Fibroblast of lung (primary cell): ENCODE data around the gene ANKRD16. TPM values are rescaled to one million over a fixed set of nuclear protein-coding genes. Genes with fewer than 3 reads are reported as not detected.

Source experiments
- DNase-seq, 2 donors: peaks; one replicate each; pipeline versions ENCODE4 v3.0.0 to v3.0.0-alpha.2; 2010; ENCODE audit warnings: low read depth in 2 of 2
- H2AFZ ChIP-seq: 2 replicates; pipeline ENCODE4 v1.5.1; 2012; ENCODE audit warnings: low read length, control low read depth, inconsistent platforms
- H3K27ac ChIP-seq: 2 replicates; pipeline ENCODE4 v1.5.1; 2011; ENCODE audit warnings: low read length, control low read depth; ENCODE audit not compliant: insufficient read depth
- H3K27me3 ChIP-seq: 2 replicates; pipeline ENCODE4 v1.5.1; 2011; ENCODE audit warnings: mild to moderate bottlenecking, low read length; ENCODE audit not compliant: control insufficient read depth, insufficient read depth
- H3K36me3 ChIP-seq: 2 replicates; pipeline ENCODE4 v1.5.1; 2011; ENCODE audit warnings: low read length; ENCODE audit not compliant: control insufficient read depth, insufficient read depth
- H3K4me1 ChIP-seq: 2 replicates; pipeline ENCODE4 v1.5.1; 2011; ENCODE audit warnings: low read length; ENCODE audit not compliant: control insufficient read depth, insufficient read depth; ENCODE audit errors: extremely low read depth
- H3K4me2 ChIP-seq: 2 replicates; pipeline ENCODE4 v1.5.1; 2011; ENCODE audit warnings: low read length, control low read depth; ENCODE audit not compliant: insufficient read depth; ENCODE audit errors: extremely low read depth
- H3K4me3 ChIP-seq, 4 experiments: fragments of 200-600 bp in 1 of 4; sonication (generic) in 1 of 4; replicated peaks in 1 of 4; 2 replicates each; pipeline ENCODE4 v1.5.1; 2011 to 2016; ENCODE audit warnings: low read length in 4 of 4, low read depth in 3 of 4, mild to moderate bottlenecking in 3 of 4, control low read depth in 2 of 4, inconsistent platforms in 1 of 4, mixed read lengths in 1 of 4; ENCODE audit not compliant: insufficient read depth in 1 of 4; ENCODE audit errors: control extremely low read depth in 1 of 4
- H3K79me2 ChIP-seq: 2 replicates; pipeline ENCODE4 v1.5.1; 2012; ENCODE audit warnings: mild to moderate bottlenecking, low read length, inconsistent platforms; ENCODE audit not compliant: control insufficient read depth, insufficient read depth
- H3K9ac ChIP-seq: 2 replicates; pipeline ENCODE4 v1.5.1; 2011; ENCODE audit warnings: mild to moderate bottlenecking, low read length, control low read depth; ENCODE audit not compliant: insufficient read depth
- H3K9me3 ChIP-seq: 2 replicates; pipeline ENCODE4 v1.5.1; 2012; ENCODE audit warnings: low read depth, low read length; ENCODE audit not compliant: control insufficient read depth, insufficient read depth
- H4K20me1 ChIP-seq: 2 replicates; pipeline ENCODE4 v1.5.1; 2011; ENCODE audit warnings: low read length; ENCODE audit not compliant: control insufficient read depth, insufficient read depth; ENCODE audit errors: extremely low read depth
- CTCF ChIP-seq, 2 donors: IDR thresholded peaks in 1 of 2; conservative IDR thresholded peaks in 1 of 2; 1 replicate in 1 of 2; 2 replicates in 1 of 2; pipeline ENCODE4 v1.5.1; 2011 to 2012; ENCODE audit warnings: low read length in 2 of 2, control low read depth in 1 of 2, inconsistent platforms in 1 of 2, low read depth in 1 of 2, mild to moderate bottlenecking in 1 of 2
- EZH2 ChIP-seq: IDR thresholded peaks from 2 replicates; pipeline ENCODE4 v1.5.1; 2012; ENCODE audit warnings: low read length, control low read depth, mild to moderate bottlenecking; ENCODE audit errors: missing control alignments
- polyA plus RNA-seq, 2 donors: library from polyadenylated mRNA; depleted of rRNA in 1 of 2; stranded (reverse) in 1 of 2; unstranded in 1 of 2; fragments of >200 nt; gene quantifications; 2 replicates each; pipeline ENCODE4 v1.2.1, GENCODE V29; 2011 to 2012; ENCODE audit warnings: missing spikeins in 1 of 2
- total RNA-seq: library from RNA; depleted of rRNA; stranded (reverse); fragments of >200 nt; gene quantifications from 2 replicates; pipeline ENCODE4 v1.2.1, GENCODE V29; 2014

ANKRD16 gene
- total and polyA plus RNA-seq, 2 donors (not counting 1 experiment from before 2014, with no cell fraction given), result 4.0 to 9.9 TPM

GRCh38 chr10:5876181-5876768, 13.4 kb downstream of the ANKRD16 start:
- Histone ChIP-seq H3K4me3 (no peak overlapping the region), H3K79me2 (no peaks in the 10 kb centered on the region), H2AFZ (no peak overlapping the region), H3K4me1 (no peaks in the 10 kb centered on the region), H3K27me3 (no peaks in the 10 kb centered on the region), H3K9ac (no peak overlapping the region), H3K4me2 (no peak overlapping the region), H3K27ac (no peak overlapping the region), H4K20me1 (no peaks in the 10 kb centered on the region), H3K9me3 (no peaks in the 10 kb centered on the region), H3K36me3 (no peaks in the 10 kb centered on the region)
- TF ChIP-seq EZH2 (no peak), CTCF (conservative IDR thresholded peaks at IDR 0.05 in 1 of 2, IDR thresholded peaks at IDR 0.05 in 1 of 2; ENCODE audit: low read depth in 1 of 2, low read length in 2 of 2) (no peak)
- DNase-seq, result peak in 1 of 2 donors; percentile 93

- DNase-seq, result peak; percentile 51 to 65
- no peak overlapping the region for H3K4me2 ChIP-seq
- no peaks in the 10 kb centered on the region for H3K36me3 ChIP-seq
- no peaks in the 10 kb centered on the region for H3K27me3 ChIP-seq
- TF ChIP-seq EZH2 (no peak), CTCF (conservative IDR thresholded peaks at IDR 0.05 in 1 of 2, IDR thresholded peaks at IDR 0.05 in 1 of 2; ENCODE audit: low read depth in 1 of 2, low read length in 2 of 2) (peak; percentile 53 to 68)
- no peak overlapping the region for H3K9ac ChIP-seq
- H3K4me1 ChIP-seq, result no peaks in the 10 kb centered on the region
- H3K27ac ChIP-seq, result no peak overlapping the region
- no peak overlapping the region for H3K4me3 ChIP-seq
- no peaks in the 10 kb centered on the region for H3K9me3 ChIP-seq
- no peaks in the 10 kb centered on the region for H3K79me2 ChIP-seq
- no peaks in the 10 kb centered on the region for H4K20me1 ChIP-seq
- H2AFZ ChIP-seq, result no peak overlapping the region
These were observed 16.1 kb downstream of the ANKRD16 start for GRCh38 chr10:5873515-5873995.

- Histone ChIP-seq H4K20me1 (no peaks in the 10 kb centered on the region), H3K4me2 (peak overlapping the region; percentile 35), H3K4me1 (no peaks in the 10 kb centered on the region), H3K79me2 (no peaks in the 10 kb centered on the region), H3K27me3 (no peaks in the 10 kb centered on the region), H3K36me3 (no peaks in the 10 kb centered on the region), H2AFZ (no peak overlapping the region), H3K9ac (no peak overlapping the region), H3K9me3 (no peaks in the 10 kb centered on the region), H3K27ac (no peak overlapping the region), H3K4me3 (no peak overlapping the region)
- DNase-seq, result peak; percentile 20 to 41
- TF ChIP-seq EZH2 (no peak), CTCF (conservative IDR thresholded peaks at IDR 0.05 in 1 of 2, IDR thresholded peaks at IDR 0.05 in 1 of 2; ENCODE audit: low read depth in 1 of 2, low read length in 2 of 2) (no peak)
These were observed 18.1 kb downstream of the ANKRD16 start for GRCh38 chr10:5871596-5871995.
